Measurements from ENCODE around the gene LEP.
"Not testable (repeated sequence)": the region's sequence is repeated elsewhere in the genome, so short reads cannot be mapped to it uniquely, and the experiment has no call there.

The LEP gene

GRCh38 chr7:128274884-128275603, 34.0 kb downstream of the LEP start:
- DNase-seq: no peak

- no peak for DNase-seq
Observed at GRCh38 chr7:128275681-128276080, 34.6 kb downstream of the LEP start.

- DNase-seq: no peak
Observed at GRCh38 chr7:128278366-128278765, 37.3 kb downstream of the LEP start.

- no peak for DNase-seq
Observed at GRCh38 chr7:128279124-128279713, 38.1 kb downstream of the LEP start.

- DNase-seq: not testable (repeated sequence)
Observed at GRCh38 chr7:128280451-128280850, 39.4 kb downstream of the LEP start.

- DNase-seq: no peak
Observed at GRCh38 chr7:128281605-128282380, 40.7 kb downstream of the LEP start.

GRCh38 chr7:128284102-128284501, 43.0 kb downstream of the LEP start:
- DNase-seq: no peak

GRCh38 chr7:128287556-128287955, 46.5 kb downstream of the LEP start:
- DNase-seq: no peak

- DNase-seq: not testable (repeated sequence)
Observed at GRCh38 chr7:128298004-128298403, 56.9 kb downstream of the LEP start.

- DNase-seq: no peak
Observed at GRCh38 chr7:128299109-128299607, 58.1 kb downstream of the LEP start.

- no peak for DNase-seq
Observed at GRCh38 chr7:128302139-128302538, 61.1 kb downstream of the LEP start.

- DNase-seq: no peak
Observed at GRCh38 chr7:128303133-128303532, 62.1 kb downstream of the LEP start.

- no peak for DNase-seq
Observed at GRCh38 chr7:128303643-128304042, 62.6 kb downstream of the LEP start.

GRCh38 chr7:128304212-128304611, 63.1 kb downstream of the LEP start:
- DNase-seq: no peak

- no peak for DNase-seq
Observed at GRCh38 chr7:128307061-128307460, 66.0 kb downstream of the LEP start.
